TTC549 (cell line): ENCODE data around the gene PRG2.
"Not testable (repeated sequence)": the region's sequence is repeated elsewhere in the genome, so short reads cannot be mapped to it uniquely, and the experiment has no call there.

ENCODE experiments used
- FAIRE-seq: peaks from 2 replicates; lab custom pipeline; 2012; peaks lifted over from hg19 to GRCh38; lab: Jason Lieb, UNC

PRG2 gene

DNA sequence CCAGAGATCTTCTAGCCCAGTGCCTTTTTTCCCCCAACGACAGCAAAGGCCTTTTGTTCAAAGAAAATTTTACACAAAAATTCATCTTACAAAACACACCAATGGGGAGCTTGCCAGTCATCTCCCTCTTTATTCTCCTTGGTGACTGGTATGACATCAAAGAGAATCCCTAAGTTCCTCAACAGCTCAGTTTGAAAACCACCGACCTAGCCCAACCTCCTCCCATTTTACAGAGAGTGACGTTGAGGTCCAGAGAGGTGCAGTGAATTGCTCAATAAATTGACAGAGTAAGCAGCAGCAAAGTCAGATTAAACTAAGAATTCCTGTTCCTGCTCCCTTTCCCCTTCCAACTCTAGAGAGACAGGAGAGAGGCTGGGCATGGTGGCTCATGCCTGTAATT, 28.7 kb upstream of the PRG2 start:
- no peak for FAIRE-seq

GRCh38 chr11:57418131-57418530, 27.7 kb upstream of the PRG2 start:
- FAIRE-seq: no peak

DNA sequence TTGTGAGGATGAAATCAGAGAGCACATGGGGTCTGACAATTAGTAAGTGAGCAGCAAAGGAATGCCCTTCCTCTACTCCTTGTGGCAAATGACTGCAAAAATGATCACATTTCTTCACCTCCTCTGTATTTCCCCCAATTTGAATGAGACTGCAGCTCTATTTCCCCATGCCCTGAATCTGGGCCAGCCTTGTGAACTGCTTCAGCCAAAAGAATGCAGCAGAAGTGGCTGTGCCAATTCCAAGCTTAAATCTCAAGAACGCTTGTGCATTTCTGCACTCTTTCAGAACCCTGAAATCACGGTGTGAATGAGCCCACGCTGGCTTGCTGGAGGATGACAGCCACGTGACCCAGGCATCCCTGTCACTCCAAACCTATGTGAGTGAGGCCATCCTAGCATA, 26.6 kb upstream of the PRG2 start:
- no peak for FAIRE-seq

- FAIRE-seq: no peak
Measured at GRCh38 chr11:57416436-57416835, 26.0 kb upstream of the PRG2 start.

DNA sequence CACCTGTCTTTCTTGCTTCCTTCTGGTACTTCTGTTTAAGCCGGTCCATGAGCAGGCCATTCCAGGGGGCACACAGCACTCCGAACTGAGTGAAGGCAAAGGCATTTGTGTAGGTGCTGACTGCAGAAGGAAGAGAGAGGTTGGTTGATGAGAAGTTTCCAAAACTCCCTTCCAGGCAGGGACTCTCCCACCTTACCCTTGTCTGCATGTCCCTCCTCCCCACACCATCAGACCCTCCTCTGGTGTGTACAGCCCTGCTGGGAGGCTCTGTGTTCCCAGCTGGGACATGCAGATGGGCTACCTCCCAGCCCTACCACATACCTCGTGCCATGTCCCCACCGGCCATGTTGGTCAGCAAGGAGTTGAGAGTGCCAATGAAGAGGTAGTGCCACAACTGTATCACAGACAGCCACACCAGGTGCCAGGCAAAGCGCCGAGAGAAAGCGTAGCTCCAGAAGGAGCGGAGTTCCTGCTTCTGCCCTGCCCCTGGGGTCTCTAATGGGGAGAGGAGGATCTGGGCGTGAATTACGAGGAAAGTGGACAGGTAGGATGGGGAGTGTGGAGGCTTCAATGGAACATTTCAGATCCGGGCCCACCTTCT, 24.3 kb upstream of the PRG2 start:
- no peak for FAIRE-seq

GRCh38 chr11:57413681-57414080, 23.2 kb upstream of the PRG2 start:
- no peak for FAIRE-seq

GRCh38 chr11:57410287-57410686, 19.8 kb upstream of the PRG2 start:
- no peak for FAIRE-seq

GRCh38 chr11:57409321-57410100, 19.1 kb upstream of the PRG2 start:
- no peak for FAIRE-seq

- no peak for FAIRE-seq
Measured at GRCh38 chr11:57408771-57409170, 18.3 kb upstream of the PRG2 start.

DNA sequence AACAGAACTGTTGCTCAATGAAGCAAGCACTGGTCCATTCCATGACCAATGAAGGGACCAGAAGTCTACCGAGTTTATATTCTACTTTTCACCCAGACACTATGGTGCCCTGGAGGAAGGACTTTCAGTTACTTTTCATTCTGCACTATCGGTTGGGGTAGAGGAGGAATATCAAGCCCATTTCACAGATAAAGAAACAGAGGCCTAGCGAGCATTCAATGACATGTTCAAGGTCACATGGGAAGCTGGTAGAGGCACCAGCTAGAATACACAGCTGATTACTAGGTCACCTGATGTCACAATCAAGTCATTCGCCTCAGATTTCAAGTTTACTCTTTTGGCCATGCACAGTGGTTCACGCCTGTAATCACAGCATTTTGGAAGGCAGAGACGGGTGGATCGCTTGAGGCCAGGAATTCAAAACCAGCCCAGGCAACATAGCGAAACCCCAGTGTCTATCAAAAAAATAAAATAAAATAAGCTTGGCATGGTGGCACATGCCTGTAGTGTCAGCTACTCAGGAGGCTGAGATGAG, 17.6 kb upstream of the PRG2 start:
- no peak for FAIRE-seq

- FAIRE-seq: no peak
Measured at GRCh38 chr11:57407010-57407920, 16.8 kb upstream of the PRG2 start.

- no peak for FAIRE-seq
Measured at GRCh38 chr11:57406337-57406904, 16.0 kb upstream of the PRG2 start.

- FAIRE-seq: no peak
Measured at GRCh38 chr11:57405271-57405860, 14.9 kb upstream of the PRG2 start.

DNA sequence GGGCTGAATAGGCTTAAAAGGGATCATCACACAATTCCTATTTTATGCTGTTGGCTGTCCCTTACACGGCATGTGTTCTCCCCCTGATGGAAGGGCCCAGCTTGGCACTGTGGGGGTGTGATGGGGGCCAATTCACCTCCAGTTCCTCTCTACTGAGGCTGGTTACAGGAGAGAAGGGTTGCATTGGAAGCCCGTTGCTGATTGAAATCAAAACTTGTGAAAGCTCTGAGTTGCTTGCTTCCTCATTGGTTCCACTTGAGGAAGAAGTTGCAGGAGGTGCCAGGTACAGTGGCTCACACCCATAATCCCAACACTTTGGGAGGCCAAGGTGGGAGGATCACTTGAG, 13.3 kb upstream of the PRG2 start:
- no peak for FAIRE-seq

- not testable (repeated sequence) for FAIRE-seq
Measured at GRCh38 chr11:57403003-57403801, 12.8 kb upstream of the PRG2 start.

DNA sequence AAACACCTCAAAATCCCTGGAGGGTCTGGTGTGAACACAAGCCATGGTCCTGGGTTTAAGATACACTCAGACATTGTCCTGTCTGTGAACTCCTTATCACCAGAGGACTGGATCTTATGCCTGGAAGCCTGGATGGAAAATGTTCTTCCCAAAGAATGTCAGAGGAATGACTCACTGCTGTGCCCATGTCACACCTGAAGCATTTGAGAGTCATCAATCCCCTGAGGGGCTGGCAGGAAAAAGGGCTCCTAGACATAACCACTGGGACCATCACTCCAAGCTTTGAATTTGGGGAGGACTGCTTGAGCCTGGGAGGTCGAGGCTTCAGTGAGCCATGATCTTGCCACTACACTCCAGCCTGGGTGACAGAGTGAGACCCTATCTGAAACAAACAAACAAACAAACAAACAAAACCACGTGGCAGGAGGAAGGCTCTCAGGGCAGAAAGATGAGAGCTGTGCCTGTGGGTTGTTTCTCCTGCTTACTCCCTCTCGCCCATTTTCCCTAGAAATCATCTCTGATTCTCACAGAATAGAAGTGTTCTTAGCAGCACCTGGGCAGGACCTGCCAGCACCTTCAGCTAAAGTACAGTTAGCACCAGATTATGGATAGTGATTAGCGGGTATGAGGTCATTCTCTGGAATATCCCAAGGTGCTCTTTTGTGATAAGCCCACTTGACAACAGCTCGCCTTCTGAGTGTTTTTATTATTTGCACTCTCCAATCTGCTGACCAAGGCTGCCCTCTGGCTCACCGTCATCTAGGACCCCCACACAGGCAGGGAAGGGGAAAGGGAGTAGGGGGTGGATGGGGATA, 11.9 kb upstream of the PRG2 start:
- FAIRE-seq: no peak

- no peak for FAIRE-seq
Measured at GRCh38 chr11:57399972-57400578, 9.6 kb upstream of the PRG2 start.

DNA sequence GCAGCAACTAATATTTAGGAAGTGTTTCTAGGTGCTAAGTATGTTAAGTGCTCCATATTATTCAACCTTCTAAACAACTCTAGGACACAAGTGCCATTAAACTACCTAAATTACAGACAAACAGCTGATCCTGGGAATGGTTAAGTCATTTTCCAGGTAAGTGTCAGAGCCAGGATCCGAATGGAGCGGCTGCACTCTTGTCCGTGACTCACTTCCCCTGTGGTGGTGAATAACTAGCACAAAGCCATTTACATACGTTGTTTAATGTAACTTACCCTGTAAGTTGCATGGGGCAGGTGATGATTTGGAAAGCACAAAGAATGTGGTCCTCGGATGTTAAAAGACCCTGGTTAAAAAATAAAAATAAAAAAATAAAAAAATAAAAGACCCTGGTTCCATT, 8.8 kb upstream of the PRG2 start:
- no peak for FAIRE-seq

GRCh38 chr11:57397394-57397990, 7.0 kb upstream of the PRG2 start:
- no peak for FAIRE-seq

GRCh38 chr11:57396744-57397143, 6.3 kb upstream of the PRG2 start:
- FAIRE-seq: no peak
